RPMI7951 (cell line): ENCODE results near the gene ARVCF. TPM values are rescaled to one million over a fixed set of nuclear protein-coding genes. Genes with fewer than 3 reads are reported as not detected.

Experiments
- DNase-seq: peaks from one replicate; pipeline ENCODE4 v3.0.0-alpha.2; 2012; ENCODE audit warnings: low read depth
- total RNA-seq: library from RNA; depleted of rRNA; stranded (reverse); fragments of >200 nt; shearing (Covaris generic); gene quantifications from 2 replicates; pipeline ENCODE4 v1.2.3, GENCODE V29; 2014

ARVCF gene
- total RNA-seq, 1 experiment from 2014 or later = 2.8 TPM

DNA sequence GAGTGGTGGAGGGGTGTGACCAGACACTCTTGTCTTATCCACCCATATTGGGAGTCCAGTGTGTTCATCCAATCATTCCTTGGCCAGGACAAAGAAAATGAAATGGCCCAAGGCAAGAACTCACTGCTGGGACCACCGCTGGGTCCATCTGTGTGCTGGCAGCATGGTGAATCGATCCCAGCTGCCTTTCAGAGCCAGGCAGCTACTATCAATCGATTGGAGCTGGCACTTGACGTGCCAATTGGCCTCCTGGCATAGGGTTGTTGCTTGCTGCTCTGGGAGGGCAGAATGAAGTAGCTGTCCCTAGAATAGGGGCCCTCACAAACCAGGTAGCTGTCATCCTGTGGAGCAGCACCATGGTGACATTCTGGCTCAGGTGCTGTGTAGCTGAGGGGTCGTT lies 1.4 kb upstream of the ARVCF start:
- no peak for DNase-seq

DNA sequence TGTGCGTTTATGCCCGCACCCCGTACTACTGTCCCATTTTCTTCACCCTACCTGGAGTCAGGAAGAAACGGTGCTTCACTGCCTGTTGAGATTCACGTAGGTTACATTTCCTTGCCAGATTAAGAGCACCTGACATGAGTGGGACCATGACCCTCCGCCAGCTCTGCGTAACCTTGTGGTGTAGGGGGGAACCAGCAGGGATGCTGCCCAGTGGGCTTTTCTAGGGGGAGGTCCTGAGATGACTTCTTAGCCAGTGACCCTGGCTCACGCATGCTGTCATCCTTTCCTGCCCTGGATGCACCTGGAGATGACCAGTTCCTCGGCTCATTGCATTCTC lies 967 bp upstream of the ARVCF start:
- DNase-seq = no peak

DNA sequence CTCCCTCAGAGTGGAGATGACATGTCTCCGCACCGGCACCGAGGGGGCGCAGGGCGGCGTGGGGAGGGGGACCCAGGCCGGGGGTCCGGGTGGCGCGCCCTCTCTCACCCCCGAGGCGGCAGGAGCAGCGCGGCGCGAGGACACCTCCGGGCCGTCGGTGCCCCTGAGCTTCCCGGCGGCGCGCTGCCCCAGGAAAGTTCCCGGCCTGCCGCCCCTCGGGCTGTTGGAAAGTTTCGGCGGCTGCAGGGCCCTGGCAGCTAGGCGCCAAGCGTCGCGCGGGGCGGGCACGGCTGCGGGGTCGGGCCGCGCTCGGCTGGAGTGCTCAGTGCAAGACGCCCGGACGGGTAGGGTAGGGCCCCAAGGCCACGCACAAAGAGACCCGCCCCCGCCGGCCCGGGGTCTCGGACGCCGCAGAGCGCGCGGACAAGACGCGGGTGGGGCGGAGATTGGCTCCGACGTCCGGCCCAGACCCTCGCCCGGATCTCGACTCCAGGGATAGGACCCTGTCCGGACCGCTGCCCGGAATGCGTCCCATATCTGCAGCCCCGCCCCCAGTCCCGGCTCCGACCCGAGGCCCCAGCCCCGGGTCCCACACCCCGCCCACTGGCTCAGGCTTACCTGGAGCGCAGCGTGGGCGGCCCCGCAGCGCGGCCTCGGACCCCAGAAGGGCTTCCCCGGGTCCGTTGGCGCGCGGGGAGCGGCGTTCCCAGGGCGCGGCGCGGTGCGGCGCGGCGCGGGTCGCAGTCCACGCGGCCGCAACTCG lies 471 bp downstream of the ARVCF start:
- DNase-seq = peak; percentile 15

DNA sequence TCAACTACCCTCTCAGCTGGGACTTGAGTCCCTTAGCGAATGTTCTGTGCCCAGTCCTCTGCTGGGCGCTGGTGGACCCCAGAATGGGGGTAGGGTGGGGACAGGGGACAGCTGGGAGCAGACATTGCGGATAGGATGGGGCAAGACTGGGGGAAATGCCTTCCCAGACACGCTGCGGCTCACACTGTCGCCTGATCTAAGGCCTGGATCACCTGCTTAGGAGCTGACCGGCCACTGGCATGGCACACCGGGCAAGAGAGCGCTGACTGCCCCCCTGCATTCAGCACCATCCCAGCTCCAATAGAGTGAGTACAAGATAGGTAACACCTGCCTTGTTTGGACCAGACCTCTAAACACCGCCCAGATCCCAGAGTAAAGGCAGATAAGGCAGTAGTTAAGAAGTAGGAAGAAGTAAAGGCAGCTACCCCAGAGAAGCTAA lies 1.4 kb downstream of the ARVCF start:
- no peak for DNase-seq

DNA sequence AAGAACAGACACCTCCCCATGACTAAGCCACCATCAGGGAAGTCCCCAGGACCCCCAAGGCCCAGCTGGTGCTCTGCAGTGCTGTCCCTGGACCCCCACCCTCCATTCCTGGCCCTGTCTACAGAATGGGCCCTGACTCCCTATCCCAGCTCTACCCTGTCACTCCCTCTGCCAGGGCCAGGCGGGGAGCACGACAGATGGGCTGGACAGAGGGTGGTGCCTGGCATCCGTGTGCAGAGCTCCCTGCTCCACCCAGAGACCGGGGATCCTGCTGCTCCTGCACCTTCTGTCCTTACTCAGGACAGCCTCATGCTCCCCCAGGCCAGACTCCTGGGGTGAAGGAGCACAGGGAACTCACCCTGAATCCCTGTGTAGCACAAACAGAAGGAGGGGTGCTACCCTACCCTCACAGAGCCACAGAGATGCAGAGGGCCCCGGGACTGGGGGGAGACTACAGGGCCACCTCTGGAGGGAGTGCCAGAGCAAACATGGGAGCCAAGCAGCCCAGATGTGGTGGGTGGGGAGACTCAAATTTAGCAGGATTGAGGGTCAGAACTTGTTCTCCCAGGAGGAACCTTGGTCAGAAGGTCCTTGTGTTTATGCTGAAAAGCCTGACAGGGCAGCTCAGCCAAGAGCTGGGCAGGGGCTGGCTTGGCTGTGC lies 2.0 kb downstream of the ARVCF start:
- DNase-seq = no peak

DNA sequence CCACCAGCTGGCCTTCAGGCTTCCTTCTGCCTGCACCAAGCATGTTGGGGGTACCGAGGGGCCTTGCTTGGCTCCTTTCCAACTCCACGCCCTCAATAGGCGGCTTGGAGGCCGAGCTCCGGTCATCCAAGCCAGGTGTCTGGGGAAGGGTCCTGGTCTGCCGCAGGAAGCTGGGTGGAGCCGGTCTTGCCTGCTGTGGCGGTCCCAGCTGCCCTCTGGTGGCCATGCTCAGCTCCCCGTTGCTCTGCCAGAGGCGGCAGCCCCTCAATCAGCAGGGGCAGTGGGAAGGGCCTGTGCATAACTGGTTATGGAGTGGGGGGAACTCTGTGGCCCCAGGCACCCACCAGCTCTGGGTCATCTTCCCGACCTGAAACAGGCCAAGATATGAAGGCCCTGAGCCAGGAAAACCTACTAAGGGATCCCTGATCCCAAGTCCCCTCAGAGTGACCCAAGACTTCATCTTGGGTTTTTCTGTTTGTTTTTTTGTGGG lies 3.2 kb downstream of the ARVCF start:
- DNase-seq = peak; percentile 19

DNA sequence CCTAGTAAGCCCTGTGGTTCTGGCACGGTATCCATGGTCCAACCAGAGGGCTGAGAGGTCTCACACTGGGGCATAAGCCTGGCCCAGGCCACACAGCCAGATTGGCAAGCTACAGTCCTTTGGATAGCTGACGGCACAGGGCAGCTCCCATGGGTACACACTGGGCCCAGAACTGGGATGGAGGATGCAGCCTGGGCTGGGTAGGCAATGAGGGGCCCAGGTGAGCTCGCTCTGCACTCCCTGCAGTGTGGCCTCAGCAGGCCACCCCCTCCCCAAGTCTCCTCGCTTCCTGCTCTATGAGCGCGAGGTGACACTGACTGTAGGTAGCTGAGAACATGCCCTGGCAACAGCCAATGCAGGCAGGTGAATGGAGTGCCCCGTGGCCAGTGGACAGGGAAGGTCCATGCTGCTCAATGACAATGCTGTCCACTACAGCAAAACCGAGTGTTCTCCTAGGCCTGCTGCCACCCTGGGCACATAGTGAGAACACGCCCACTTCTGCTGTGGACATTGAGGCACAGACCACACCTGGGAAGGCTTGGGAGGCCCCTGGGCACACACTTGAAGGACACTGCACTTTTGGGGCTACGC lies 3.8 kb downstream of the ARVCF start:
- no peak for DNase-seq

DNA sequence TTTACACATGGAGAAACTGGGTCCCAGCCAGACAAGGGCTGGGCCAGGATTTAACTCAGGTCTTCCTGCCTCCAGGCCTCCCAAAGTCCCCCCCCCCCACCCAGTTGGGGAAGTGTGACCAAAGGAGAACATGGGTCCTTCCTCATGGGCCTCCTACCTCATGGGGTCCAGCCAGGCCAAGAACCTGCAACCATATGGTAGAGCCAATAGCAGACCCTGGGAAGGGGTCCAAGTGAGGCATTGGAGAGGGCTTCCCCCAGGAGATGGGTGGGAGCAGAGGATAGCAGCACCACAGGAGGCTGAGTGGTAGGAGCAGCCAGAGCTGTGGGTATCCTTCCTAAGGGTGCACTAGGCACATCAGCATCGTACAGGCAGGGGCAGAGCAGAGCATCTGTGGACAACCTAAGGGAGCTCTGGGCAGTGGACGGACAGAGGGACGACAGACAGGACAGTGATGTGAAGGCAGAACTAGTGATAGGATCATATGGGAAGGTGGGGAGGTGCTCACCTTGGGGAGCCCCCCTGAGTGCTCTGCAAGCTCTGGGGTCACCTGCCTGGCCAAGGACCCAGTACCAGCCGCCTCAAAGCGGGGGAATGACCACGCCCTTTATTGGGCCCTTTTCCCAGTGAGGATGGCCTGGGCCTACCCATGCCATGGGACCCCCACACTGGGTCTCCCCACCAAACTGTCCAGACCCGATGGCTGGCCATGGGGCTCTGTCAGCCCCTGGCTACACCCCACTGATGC lies 4.5 kb downstream of the ARVCF start:
- DNase-seq = no peak

DNA sequence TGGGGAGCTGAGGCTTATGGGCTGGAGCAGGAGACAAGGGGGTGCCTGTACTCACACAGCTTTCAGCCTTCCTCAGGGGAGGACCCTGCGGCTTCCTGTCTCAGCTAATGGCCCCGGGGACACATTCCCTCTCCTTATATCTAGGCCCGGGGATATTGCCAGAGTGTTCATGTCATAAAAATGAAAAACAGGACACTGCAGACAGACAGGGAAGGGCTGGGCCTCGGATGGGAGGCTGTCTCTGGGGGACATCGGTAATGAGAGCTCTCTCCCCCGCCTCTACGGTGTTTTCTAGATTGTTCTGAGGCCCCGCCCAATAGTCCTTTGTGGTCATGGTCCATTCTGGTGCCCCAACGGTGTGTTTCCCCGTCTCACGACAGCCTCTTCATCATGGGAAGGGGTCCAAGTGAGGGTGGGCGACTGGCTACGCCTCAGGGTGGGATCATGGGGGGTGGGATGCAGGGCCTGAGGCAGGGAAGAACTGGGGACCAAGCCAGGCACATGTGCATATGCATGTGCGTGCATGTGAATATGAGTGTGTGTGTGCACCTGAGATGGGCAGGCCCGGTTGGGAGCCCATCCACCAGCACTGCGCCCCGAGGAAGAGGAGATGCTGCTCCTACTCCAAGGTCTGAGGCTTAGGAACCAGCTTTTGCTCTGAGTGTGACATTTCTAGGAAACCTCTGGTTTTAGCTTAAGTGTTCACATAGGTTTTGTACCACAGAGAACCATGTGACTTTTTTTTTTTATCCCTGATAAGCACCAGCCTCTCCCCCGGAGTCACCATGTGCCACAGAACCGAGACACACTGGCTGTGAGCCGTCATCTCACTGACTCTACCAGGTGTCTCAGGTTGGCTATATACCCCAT lies 5.3 kb downstream of the ARVCF start:
- DNase-seq = no peak

DNA sequence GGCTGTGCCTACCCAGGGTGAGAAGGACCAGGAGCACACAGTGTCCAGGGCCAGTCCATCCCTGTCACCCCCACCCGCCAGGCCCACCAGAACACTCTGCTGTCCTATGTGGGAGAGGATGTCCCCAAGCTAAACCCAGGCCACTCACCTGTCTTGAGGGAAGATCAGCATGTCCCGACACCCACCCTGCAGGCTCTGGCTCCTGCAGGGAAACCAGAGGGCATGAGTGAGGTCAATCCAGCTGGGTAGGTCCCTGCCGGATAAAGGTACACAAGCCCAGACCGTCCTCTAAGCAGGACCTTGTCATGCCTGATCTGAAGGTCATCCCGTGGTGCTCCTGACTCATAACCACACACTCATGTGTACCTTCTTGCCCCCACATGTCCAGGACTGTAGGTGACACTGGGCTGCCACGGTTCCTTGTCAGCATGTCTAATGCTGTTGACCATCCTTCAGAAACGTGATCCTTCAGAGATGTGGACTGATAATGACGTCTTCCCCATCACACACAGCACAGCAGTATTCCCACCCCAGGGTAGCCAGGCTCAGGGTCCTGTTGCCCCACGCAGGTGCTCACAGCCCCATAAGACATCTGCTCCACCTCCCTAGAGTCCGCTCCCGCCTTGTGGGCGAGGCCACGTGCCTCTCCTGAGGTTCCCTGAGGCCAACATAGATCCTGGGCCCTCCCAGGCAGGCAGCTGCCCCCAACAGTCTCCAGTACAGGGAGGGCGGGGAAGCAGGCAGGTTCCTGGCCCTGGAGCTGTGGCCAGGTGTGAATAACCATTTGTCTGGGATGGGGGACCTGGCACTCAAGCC lies 6.1 kb downstream of the ARVCF start:
- DNase-seq = no peak

DNA sequence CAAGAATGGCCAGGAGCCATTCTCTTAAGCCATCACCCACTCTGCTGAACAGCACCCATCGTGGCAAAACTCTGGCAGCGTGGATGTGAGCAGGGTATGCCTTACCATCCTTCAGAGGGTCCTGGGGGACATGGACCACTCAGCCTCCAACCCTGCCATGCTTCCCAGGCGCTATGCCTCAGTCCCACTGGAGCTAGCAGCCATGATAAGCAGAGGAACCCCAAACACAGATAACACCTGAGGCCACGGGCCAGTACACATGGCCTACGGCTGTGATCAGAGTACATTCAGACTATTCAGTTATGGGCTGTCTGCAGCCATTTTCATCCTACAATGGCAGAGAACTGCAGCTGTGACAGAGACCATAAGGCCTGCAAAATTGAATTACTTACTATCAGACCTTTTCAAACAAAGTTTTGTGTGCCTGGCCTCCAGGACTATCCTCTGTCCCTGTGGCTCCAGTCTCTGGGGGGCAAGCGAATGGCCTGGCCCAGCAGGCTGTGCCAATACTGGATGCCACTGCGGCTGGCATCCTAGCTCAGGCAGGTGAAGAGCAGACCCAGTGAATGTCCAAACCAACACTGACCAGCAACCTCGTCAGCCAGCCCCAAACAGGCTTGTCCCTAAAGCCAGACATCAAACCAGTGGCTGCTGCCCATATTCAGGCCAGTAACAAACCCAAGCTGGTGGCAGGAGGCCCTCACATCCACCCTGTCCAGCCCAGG lies 6.9 kb downstream of the ARVCF start:
- no peak for DNase-seq

DNA sequence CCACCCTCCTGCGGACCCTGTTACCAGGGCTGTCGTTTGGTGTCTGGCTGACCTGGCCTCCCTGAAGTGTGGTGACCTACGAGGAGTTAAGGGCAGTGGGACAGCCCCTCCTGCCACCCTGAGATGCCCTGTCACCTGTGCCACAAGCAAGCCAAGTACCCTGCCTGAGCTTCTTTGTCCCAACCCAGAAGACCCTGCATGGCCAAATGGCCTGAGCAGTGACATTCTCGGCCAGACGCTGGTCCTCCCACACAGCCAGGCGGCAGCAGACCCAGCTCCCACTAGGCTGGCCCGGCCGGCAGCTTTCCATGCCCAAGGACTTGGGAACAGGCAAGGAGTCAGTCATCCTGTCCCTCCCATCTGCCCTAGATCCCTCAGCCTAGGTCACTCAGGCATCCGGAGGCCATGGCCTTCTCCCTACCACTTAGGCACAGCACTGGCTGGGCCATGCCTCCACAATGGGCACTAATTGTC lies 7.6 kb downstream of the ARVCF start:
- DNase-seq = no peak

DNA sequence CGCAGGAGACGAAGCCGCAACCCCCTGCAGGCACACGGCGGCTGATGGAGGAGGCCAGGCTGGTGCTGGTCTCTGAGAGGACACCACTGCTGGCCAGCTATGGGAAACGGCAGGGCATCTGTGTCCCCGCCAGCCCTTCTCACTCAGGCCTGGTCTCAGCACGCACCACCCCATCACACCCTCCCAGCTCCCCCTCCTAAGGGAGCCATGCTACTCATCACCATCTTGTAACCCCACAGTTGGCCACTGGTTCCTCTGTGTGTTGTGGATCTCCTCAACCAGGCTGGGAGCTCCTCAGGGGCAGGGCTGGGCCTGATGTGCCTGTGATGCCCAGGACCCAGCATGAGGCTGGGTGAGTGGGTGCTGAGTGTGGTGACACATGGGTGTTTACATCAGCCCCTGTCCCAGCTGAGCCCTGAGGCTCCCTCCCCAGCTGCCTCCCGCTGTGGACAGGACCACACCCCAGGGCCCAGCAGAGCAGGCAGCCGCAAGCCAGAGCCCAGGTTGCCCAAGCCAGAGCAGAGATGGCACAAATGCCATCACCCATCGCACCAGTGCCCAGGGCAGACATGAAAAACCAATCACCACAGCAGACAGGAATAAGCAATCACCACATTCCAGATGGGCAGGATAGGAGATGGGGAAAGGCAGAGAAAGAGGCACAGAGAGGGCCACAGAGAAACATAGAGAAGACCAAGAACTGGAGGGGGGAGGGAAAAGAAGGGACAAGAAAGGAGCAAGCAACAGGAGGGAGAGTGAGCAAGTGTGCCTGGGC lies 8.2 kb downstream of the ARVCF start:
- no peak for DNase-seq

DNA sequence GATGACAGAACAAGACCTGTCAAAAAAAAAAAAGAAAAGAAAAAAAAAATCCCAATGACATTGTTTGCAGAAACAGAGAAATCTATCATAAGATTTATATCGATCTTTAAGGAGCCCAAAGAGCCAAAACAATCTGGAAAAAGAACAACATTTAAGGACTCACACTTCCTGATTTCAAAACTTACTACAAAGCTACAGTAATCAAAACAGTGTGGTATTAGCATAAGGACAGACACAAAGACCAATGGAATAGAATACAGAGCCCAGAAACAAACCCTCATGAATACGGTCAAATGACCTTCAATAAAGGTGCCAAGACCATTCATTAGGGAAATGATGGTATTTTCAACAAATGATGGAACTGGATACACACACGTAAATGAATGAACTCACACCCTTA lies 12.2 kb downstream of the ARVCF start:
- no peak for DNase-seq

DNA sequence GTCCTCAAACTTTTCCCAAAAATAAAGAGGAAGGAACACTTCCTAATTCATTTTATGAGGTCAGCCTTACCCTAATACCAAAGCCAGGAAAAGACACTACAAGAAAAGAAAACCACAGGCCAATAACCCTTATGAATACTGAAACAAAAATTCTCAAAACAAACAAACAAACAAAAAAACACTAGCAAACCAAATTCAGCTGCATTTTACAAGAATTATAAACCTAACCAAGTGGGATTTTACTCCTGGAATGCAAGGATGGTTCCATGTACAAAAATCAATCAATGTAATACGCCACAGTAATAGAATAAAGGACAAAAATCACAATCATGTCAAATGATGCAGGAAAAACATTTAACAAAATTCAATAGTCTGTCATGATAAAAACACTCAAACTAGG lies 13.3 kb downstream of the ARVCF start:
- DNase-seq = no peak

DNA sequence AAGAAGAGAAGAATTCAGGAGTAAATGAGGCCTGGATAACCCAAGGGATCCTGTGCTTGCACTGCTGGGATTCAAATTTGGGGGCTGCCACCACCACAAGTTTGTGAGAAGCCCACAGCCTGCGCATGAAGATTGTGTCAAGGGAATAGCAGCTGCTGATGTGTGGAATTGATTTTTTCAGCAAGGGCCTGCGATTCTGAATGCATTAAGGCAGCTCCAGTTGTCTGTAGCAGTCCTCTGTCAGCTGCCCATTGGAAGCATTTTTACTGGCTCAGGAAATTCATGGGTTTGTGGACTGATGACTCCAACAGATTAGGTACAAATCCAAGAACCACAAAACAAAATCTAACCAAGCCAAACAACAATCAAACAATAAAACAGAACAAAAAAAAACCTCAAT lies 14.0 kb downstream of the ARVCF start:
- no peak for DNase-seq

DNA sequence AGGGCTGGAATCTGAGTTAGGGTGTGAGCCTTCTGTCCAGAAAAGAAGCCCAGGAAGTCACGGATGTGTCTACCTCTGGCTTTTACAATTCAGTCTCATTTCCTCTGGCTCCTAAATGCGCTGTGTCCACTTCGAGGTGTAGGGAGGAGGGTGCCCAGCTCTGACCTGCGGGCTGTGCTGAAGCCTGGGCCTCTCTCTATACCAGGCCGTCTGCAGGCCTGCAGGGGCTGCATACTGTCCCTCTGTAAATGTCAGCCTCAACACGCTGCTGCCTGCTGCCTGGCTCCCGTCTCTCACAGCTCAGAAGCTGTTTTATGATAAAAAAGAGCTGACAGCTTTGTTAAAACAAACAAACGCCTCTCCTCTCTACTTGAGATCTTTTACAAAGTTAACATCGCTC lies 14.5 kb downstream of the ARVCF start:
- DNase-seq = no peak

DNA sequence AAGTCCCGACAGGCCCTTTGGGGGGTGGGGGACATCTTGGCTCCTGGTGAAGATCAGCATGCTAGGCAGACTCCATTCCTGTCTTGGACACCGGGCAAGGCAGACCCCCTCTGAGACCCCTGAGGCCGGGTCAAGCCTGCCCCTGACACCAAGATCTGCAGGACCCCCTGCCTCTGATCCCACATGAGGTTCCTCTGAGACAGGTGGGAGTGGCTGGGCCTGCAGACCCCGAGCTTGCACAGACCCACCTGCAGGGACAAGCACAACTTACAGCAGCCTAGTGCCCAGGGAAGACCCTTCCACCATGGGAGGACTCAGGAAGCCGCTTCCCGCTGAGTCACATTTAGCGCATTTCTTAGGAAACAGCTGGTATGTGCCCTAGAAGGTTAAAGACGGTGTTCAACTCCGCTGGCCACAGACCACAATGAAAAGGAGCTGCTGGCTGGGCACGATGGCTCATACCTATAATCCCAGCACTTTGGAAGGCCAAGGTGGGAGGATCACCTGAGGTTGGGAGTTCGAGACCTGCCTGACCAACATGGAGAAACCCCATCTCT lies 15.5 kb downstream of the ARVCF start:
- no peak for DNase-seq
